Measurements from ENCODE around the gene CST3.

The CST3 gene

GRCh38 chr20:23596579-23597250 lies 41.0 kb downstream of the CST3 start:
- DNase-seq, result no peak

GRCh38 chr20:23595941-23596340 lies 41.8 kb downstream of the CST3 start:
- no peak for DNase-seq

- DNase-seq, result no peak
Observed at GRCh38 chr20:23588434-23589403, 49.0 kb downstream of the CST3 start.

- no peak for DNase-seq
Observed at GRCh38 chr20:23587631-23588030, 50.1 kb downstream of the CST3 start.

- DNase-seq, result no peak
Observed at GRCh38 chr20:23586735-23587525, 50.8 kb downstream of the CST3 start.

DNA sequence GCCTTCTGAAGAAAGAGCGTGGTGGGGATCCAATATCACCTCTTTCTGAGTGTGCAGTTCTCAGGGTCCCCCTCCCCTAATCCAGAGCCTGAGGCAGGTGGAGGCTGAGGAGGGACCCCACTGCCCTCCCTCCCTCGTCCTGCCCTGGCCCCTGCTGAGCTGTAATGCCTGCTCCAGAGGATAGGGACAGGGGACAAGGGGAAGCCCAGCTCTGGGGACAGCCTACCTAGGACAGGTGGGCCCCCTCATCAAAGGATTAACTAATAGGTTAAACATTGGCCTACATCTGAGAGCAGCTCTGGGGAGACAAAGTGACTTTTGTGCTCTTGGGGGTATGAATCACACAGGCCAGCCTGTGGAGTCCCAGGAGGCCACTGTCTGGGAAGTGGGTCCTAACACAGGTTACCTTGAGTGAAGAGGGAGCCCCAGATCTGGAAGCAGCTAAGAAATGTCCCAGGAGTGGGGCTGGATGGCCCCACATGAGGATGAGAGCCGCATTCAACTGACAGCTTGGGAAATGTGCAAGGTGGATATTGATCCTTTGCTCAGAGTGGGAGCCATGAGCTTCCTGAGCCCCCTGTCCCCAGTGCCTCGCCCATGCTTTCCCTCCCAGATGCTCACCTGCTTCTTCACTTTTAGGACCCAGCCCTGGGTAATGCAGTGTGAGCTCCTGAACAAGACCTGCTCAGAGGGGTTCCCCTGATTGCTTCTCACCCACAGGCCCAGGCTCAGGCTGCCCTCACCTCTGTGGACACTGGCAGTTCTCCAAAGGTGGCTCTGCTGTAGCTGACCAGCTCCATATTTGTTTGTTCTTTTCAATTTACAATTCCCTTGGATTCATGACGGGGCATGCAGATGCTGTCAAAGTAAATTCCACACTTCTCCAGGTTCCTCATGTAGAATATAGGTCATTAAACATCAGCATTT lies 51.7 kb downstream of the CST3 start:
- DNase-seq, result no peak

DNA sequence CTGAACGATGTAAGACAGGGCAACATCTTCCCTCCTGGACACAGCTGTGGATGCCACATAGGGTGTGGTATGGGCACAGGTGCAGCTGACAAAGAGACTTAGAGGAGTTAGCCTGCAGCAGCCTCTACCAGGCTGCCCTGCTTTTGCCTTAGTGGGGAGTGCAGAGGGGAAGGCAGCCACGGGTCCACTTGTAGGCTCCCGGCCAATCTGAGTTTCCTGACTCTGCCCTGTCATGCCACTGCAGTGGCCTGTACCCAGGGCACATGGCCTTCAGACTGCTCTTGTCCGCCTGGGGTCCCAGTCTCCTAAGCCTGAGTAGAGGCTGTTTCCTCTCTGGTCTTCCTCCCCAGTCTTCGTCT lies 52.3 kb downstream of the CST3 start:
- no peak for DNase-seq

DNA sequence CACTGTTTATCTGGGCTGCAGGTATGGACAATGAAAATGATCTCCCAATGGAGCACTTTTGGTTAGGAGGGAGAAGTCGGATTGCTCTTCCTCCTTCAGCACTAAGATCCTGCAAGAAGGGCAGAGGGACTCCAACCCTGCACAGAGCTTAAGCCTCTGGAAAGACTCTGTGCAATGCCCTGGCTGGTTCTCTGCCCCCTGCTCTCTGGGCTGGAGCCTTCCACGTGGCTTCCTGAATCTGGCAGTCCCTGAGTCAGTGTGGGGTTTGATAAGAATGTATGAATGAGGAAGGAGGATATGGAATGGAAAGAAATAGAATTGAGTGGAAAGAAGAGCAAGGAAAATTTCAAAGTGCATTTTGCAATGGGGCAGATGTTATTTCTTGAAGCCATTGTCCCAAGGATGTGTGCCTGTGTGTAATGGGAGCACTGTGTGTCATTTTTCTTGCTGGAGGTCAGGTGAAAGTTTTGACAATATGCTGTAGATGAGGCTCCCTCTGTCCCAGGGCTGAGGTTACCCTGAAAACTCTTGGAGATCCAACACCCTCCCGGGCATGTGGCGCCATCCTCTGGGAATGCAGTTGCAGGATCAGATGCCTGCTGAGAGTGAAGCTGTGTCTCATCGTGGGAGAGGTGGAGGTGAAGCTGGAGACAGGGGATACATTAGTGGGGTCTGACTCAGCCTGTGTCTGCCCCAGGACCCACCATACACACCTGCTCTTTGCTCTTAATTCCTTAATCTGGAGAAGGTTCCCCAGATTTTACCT lies 53.1 kb downstream of the CST3 start:
- DNase-seq, result no peak
